OCI-M2 (cell line): ENCODE results near the gene CHST1.

ENCODE experiments used
- DNase-seq: peaks from one replicate; lab custom pipeline; 2025; ENCODE audit not compliant: unreplicated experiment; lab: John Stamatoyannopoulos, UW

The CHST1 gene

DNA sequence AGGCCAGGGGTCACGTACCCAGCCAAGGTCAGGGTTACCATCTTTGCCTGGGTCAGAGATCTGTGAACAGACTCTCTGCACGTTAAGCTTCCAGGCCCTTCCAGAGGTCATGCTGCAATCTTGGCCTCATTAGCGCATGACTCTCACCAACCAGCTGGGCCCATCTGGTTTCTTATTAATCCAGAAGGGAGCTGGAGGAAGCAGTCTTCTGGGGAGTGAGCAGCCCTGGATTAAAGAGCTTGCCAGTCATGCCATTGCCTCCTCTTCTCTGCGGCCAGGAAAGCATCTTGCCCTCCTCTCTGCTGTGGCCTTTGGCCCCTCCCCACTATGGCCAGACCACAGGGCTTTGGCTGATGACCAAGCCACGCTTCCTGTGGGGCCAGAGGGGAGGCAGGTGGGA lies 57.4 kb downstream of the CHST1 start:
- no peak for DNase-seq

DNA sequence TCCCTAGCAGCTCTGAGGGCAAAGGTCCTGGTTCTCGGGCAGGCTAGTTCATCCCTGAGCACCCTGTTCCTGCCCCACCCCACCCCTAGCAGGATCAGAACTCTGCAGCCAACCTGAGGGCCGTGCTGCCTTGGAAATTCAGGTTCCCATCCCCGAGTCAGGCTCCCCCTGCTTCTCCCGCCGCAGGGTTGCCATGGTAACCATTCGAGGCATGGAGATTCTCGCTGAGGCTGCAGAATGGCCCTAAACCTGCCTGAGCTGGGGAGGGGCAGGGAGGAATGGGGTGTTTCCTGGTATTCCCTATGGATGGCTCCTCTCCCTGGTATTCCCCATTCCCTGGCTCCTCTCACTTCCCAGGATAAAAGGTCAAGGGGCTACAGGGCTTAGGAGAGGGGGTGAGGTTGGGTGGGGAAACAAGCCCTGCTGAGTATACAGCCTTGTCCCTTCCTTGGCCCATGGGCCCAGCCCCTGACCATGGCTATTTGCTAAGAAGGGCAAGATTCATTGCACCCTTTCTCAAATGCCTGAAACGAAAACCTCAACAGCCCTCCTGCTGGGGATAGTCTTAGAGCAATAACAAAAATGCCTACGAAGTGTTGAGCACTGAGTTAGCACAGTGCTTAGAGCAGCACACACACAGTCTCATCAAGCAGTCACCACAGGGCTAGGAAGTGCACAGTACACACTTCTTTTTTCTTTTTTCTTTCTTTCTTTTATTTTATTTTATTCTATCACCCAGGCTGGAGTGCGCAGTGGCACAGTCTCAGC lies 58.7 kb downstream of the CHST1 start:
- no peak for DNase-seq

DNA sequence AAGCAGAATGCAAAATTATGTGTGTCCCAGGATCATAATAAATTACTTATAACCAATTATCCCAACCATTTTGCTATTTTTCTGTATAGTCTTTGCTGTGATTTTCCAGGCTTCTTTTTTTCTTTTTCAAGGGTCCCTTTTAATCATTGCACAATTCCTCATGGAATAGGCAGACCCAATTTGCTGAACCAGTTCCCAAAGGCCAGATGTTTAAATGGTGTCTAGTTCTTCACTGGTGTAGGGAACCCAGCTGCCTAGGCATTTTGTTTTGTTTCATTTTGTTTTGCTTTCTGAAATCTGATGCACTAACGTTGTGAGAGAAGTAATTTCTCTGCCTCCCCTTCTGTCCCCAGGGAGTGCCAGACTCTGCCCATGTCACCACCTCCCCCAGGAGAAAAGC lies 60.4 kb downstream of the CHST1 start:
- DNase-seq = no peak

GRCh38 chr11:45603946-45604682 lies 61.3 kb downstream of the CHST1 start:
- DNase-seq = no peak

DNA sequence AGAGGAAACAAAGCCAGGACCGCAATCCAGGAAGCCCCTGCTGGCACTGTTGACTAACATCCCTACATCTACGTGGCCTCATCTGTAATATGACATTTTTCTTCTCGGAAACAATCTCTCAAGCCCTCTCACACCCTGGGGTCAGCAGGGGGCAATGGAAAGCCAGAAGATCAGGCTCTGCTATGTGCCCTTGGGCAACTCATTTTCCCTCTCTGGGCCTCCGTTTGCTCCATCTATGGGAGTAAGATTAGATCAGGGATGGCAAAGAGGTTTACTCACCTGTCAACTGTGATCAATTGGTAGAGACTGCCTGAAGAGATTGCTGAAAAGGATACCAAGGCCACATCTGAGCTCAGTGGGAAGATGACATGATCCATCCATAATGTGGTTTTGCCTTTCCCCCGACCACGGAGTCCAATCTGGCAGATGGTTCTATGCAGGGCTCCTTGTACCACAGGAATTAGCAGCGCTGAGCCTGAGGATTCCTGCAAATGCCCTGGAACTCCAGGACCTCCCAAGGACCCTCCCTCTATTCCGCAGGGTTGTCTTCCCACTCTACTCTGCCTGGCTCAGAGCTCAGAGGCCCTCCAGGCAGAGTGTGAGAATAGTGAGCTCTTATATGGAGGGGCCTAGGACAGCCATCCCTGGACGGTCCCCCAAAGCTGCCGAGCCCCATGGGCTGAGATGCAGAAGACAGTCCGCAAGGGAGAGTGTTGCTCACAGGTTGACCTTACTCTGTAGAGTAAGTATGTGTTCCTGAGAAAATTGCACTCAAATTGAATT lies 66.1 kb downstream of the CHST1 start:
- DNase-seq = no peak
